ENCODE measurements around the gene PARP9. TPM values are rescaled to one million over a fixed set of nuclear protein-coding genes. Genes with fewer than 3 reads are reported as not detected.

PARP9 gene
- total and polyA plus RNA-seq, 2 of the 8 experiments (the other 6 are each of a cell fraction or from before 2014, with no cell fraction given) = 3.7 to 4.5 TPM

DNA sequence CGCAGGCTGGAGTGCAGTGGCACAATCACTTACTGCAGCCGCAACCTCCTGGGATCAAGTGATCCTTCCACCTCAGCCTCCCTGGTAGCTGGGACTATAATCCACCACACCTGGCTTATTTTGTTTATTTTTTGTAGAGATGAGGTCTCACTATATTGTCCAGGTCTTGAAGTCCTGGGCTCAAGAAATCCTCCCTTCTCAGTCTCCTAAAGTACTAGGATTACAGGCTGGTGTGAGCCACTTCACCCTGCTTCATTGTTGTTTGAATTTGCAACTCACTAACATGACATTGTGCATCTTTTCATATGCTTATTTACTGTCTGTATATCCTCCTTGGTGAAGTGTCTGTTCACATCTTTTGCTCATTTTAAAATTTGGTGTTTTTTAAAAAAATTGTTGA, 23.5 kb upstream of the PARP9 start:
- TF ChIP-seq TAF7 (optimal IDR thresholded peaks at IDR 0.05; ENCODE audit: borderline replicate concordance, low read depth, low read length) = no peak
- TF ChIP-seq SUZ12 (IDR thresholded peaks at IDR 0.05; ENCODE audit: low read length) = no peak
- no peak for TF ChIP-seq HDAC2 (IDR thresholded peaks at IDR 0.05; ENCODE audit: borderline replicate concordance in 1 of 2, low read depth in 2 of 2, low read length in 2 of 2)
- TF ChIP-seq, protein P1, sequence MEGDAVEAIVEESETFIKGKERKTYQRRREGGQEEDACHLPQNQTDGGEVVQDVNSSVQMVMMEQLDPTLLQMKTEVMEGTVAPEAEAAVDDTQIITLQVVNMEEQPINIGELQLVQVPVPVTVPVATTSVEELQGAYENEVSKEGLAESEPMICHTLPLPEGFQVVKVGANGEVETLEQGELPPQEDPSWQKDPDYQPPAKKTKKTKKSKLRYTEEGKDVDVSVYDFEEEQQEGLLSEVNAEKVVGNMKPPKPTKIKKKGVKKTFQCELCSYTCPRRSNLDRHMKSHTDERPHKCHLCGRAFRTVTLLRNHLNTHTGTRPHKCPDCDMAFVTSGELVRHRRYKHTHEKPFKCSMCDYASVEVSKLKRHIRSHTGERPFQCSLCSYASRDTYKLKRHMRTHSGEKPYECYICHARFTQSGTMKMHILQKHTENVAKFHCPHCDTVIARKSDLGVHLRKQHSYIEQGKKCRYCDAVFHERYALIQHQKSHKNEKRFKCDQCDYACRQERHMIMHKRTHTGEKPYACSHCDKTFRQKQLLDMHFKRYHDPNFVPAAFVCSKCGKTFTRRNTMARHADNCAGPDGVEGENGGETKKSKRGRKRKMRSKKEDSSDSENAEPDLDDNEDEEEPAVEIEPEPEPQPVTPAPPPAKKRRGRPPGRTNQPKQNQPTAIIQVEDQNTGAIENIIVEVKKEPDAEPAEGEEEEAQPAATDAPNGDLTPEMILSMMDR (IDR thresholded peaks at IDR 0.05; ENCODE audit: control extremely low read depth in 1 of 3, insufficient read depth in 1 of 3, low read depth in 1 of 3, low read length in 3 of 3) = no peak
- TF ChIP-seq KDM1A (IDR thresholded peaks at IDR 0.05; ENCODE audit: borderline replicate concordance, low read length) = peak; percentile 71
- Histone ChIP-seq H3K4ac (replicated peaks; ENCODE audit: insufficient read length, low read depth, low read length) (no peak overlapping the region), H3K56ac (replicated peaks; ENCODE audit: insufficient read length, low read depth, low read length) (no peak overlapping the region), H3K18ac (ENCODE audit: extremely low read depth, low read length) (no peak overlapping the region), H3K14ac (ENCODE audit: insufficient read length) (no peak overlapping the region), H3K9me3 (ENCODE audit: insufficient read depth in 2 of 2, low read depth in 1 of 2, low read length in 1 of 2) (peaks cover under 1 to 3% of the 10 kb centered on the region in 2 experiments; a peak in 2 of 4 replicates), H3K4me2 (ENCODE audit: insufficient read depth in 1 of 2, low read depth in 2 of 2, low read length in 2 of 2) (no peak overlapping the region), H3K27ac (ENCODE audit: low read depth, low read length) (no peak overlapping the region), H4K5ac (ENCODE audit: insufficient read length, low read depth, low read length) (no peak overlapping the region), H2BK15ac (ENCODE audit: low read length) (no peak overlapping the region), H2AK5ac (ENCODE audit: low read depth, low read length) (peak overlapping the region; percentile 39; the same call in 1 of the 2 replicates), H3K79me2 (ENCODE audit: control insufficient read depth in 1 of 2, insufficient read depth in 2 of 2, low read length in 2 of 2) (no peaks in the 10 kb centered on the region), H3K36me3 (ENCODE audit: control insufficient read depth in 2 of 4, insufficient read depth in 4 of 4, low read length in 3 of 4) (peaks cover 0 to 3% (median 0%) of the 10 kb centered on the region in 4 experiments; a peak in 3 of 8 replicates), H3K79me1 (ENCODE audit: low read depth, low read length) (no peaks in the 10 kb centered on the region), H4K20me1 (replicated peaks in 1 of 2; ENCODE audit: control insufficient read depth in 1 of 2, insufficient read depth in 2 of 2, low read length in 2 of 2) (no peaks in the 10 kb centered on the region), H2AFZ (ENCODE audit: low read length) (no peak overlapping the region), H3K23me2 (ENCODE audit: low read depth, low read length) (no peaks in the 10 kb centered on the region), H2BK20ac (ENCODE audit: low read length) (no peak overlapping the region), H3K9ac (replicated peaks in 1 of 4; ENCODE audit: extremely low read depth in 1 of 4, low read depth in 3 of 4, low read length in 3 of 4) (no peak overlapping the region), H2BK5ac (ENCODE audit: low read depth, low read length) (no peak overlapping the region), H3K23ac (ENCODE audit: insufficient read length) (no peak overlapping the region), H3K27me3 (replicated peaks in 1 of 4; ENCODE audit: control insufficient read depth in 3 of 4, extremely low read depth in 1 of 4, insufficient read depth in 3 of 4, low read length in 3 of 4) (no peaks in the 10 kb centered on the region), H4K8ac (ENCODE audit: extremely low read depth, insufficient read depth, low read length) (no peak overlapping the region), H4K91ac (replicated peaks; ENCODE audit: insufficient read length, low read length) (no peak overlapping the region), H3K4me3 (ENCODE audit: extremely low read depth in 1 of 4, insufficient read depth in 2 of 4, low read depth in 3 of 4, low read length in 4 of 4) (no peak overlapping the region), H3K4me1 (replicated peaks in 1 of 4; ENCODE audit: control insufficient read depth in 3 of 4, insufficient read depth in 4 of 4, low read length in 3 of 4) (peaks cover 0 to 2% (median 0%) of the 10 kb centered on the region in 4 experiments; a peak in 1 of 7 replicates), H2BK120ac (replicated peaks; ENCODE audit: low read depth, low read length) (no peak overlapping the region), H2BK12ac (ENCODE audit: low read depth, low read length) (no peak overlapping the region)
- CTCF ChIA-PET (ENCODE audit: partially characterized antibody) = no interaction called here
- DNase-seq (ENCODE audit: low read depth in 1 of 2, low spot score in 2 of 2) (no peak), FAIRE-seq (no peak)
- POLR2A ChIA-PET (ENCODE audit: partially characterized antibody) = no interaction called here
- WGBS, 2 experiments (ENCODE audit: extremely low coverage in 1 of 2, insufficient coverage in 1 of 2, insufficient read length in 1 of 2, insufficient replicate concordance in 2 of 2, low coverage in 1 of 2, low lambda C conversion rate in 2 of 2, missing lambda C conversion rate in 1 of 2) = 50% methylated on average over 2 of the region's 2 CpGs; no CpG with 5 or more reads in 1 of the 2 experiments
